ENCODE measurements around the gene NTM. TPM values are rescaled to one million over a fixed set of nuclear protein-coding genes. Genes with fewer than 3 reads are reported as not detected.

The NTM gene
- total and polyA plus RNA-seq, 12 donors, result 0.43 to 3.0 (median 1.3) TPM

GRCh38 chr11:131385763-131386390 is 15.5 kb downstream of the NTM start:
- Histone ChIP-seq H3K27me3 (peaks cover 0 to 46% (median 11%) of the 10 kb centered on the region in 7 donors), H3K27ac (no peak overlapping the region), H3K36me3 (no peaks in the 10 kb centered on the region), H3K4me1 (no peaks in the 10 kb centered on the region), H3K9me3 (no peaks in the 10 kb centered on the region), H3K4me3 (no peak overlapping the region)
- intact Hi-C loops (cut with DNase I), result no loop called here
- ATAC-seq (no peak), DNase-seq (no peak)
- 77 to 79% methylated on average over 4 of the region's 4 CpGs for WGBS, 2 donors
- no peak for TF ChIP-seq CTCF (IDR thresholded peaks at IDR 0.05)

DNA sequence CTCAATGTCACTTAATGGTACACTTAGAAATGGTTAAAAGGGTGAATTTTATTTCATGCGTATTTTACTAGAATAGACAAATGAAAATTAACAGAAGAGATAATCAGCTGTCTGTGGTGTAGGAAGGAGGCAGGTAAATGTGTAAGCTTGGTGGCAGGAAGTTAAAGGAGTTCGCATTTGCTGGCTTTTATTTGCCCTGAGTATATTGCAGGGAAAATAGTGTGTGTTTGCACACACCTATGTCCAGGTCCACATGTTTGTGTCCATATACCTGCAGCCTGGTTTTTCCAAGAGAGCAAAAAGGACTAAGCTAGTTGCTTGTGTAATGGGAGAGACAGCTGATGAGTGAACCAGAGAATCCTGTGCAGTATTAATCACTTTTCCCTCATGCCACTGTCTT is 16.0 kb downstream of the NTM start:
- no peaks in the 10 kb centered on the region for H3K9me3 ChIP-seq
- intact Hi-C loops (cut with DNase I), result no loop called here
- no peaks in the 10 kb centered on the region for H3K4me1 ChIP-seq
- no peak overlapping the region for H3K27ac ChIP-seq
- ATAC-seq (no peak), DNase-seq (no peak)
- TF ChIP-seq CTCF (IDR thresholded peaks at IDR 0.05), result no peak
- H3K27me3 ChIP-seq, result peaks cover 0 to 46% (median 8%) of the 10 kb centered on the region in 7 donors
- no peak overlapping the region for H3K4me3 ChIP-seq
- H3K36me3 ChIP-seq, result no peaks in the 10 kb centered on the region
- WGBS, 2 donors, result 78 to 87% methylated on average over 2 of the region's 2 CpGs

- TF ChIP-seq CTCF (IDR thresholded peaks at IDR 0.05), result no peak
- intact Hi-C loops (cut with DNase I), result no loop called here
- WGBS, 2 donors, result 66 to 71% methylated on average over 3 of the region's 3 CpGs
Measured at GRCh38 chr11:131388030-131388429, 17.6 kb downstream of the NTM start.

DNA sequence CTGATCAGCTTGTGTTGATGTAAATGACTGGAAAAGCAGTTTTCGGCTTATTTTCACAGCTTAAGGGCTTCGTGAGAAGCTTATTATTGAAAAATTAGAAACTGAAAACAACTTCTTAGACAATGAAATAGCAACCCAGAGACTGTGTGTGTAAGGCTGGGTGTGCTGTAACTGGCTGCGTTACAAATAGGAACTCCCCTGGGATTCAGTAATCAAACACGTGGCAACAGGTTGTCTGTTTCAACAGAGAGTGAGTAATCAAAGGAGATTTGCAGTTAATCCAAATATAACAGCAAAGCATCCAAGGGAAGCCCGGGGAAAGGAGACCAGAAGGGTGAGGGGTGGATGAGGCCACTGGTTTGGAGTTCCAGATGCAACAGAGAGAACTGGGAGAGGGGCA is 19.2 kb downstream of the NTM start:
- H3K27me3 ChIP-seq, result peaks cover 0 to 24% (median 4%) of the 10 kb centered on the region in 7 donors
- DNase-seq (no peak), ATAC-seq (no peak)
- H3K4me1 ChIP-seq, result no peaks in the 10 kb centered on the region
- H3K36me3 ChIP-seq, result no peaks in the 10 kb centered on the region
- 62 to 71% methylated on average over 5 of the region's 5 CpGs for WGBS, 2 donors
- H3K4me3 ChIP-seq, result no peak overlapping the region
- H3K27ac ChIP-seq, result no peak overlapping the region
- TF ChIP-seq CTCF (IDR thresholded peaks at IDR 0.05), result no peak
- no peaks in the 10 kb centered on the region for H3K9me3 ChIP-seq
- intact Hi-C loops (cut with DNase I), result no loop called here

More at GRCh38 chr11:131388030-131388429, 17.6 kb downstream of the NTM start:
- H3K27ac ChIP-seq, result no peak overlapping the region
- no peaks in the 10 kb centered on the region for H3K4me1 ChIP-seq
- no peaks in the 10 kb centered on the region for H3K9me3 ChIP-seq
- no peaks in the 10 kb centered on the region for H3K36me3 ChIP-seq
- ATAC-seq (no peak), DNase-seq (no peak)
- peaks cover 0 to 33% (median 4%) of the 10 kb centered on the region in 7 donors for H3K27me3 ChIP-seq
- H3K4me3 ChIP-seq, result no peak overlapping the region
